NCI-H128 (cell line): ENCODE data around the gene FASTK.

Experiments used
- DNase-seq: peaks from one replicate; lab custom pipeline; 2025; ENCODE audit not compliant: unreplicated experiment; lab: John Stamatoyannopoulos, UW

The FASTK gene

GRCh38 chr7:151068069-151068773 is 12.4 kb downstream of the FASTK start:
- no peak for DNase-seq

- no peak for DNase-seq
Measured at GRCh38 chr7:151066273-151066974, 14.2 kb downstream of the FASTK start.

GRCh38 chr7:151065516-151065915 is 15.1 kb downstream of the FASTK start:
- no peak for DNase-seq

GRCh38 chr7:151064993-151065392 is 15.6 kb downstream of the FASTK start:
- no peak for DNase-seq

GRCh38 chr7:151064454-151064853 is 16.2 kb downstream of the FASTK start:
- DNase-seq, result no peak

GRCh38 chr7:151063212-151063561 is 17.4 kb downstream of the FASTK start:
- no peak for DNase-seq

GRCh38 chr7:151062399-151063211 is 18.0 kb downstream of the FASTK start:
- DNase-seq, result no peak

GRCh38 chr7:151062111-151062398 is 18.6 kb downstream of the FASTK start:
- DNase-seq, result no peak

- no peak for DNase-seq
Measured at GRCh38 chr7:151061213-151062110, 19.1 kb downstream of the FASTK start.

GRCh38 chr7:151060416-151061212 is 20.0 kb downstream of the FASTK start:
- no peak for DNase-seq

GRCh38 chr7:151060113-151060415 is 20.5 kb downstream of the FASTK start:
- no peak for DNase-seq

- DNase-seq, result peak; percentile 27
Measured at GRCh38 chr7:151059367-151060112, 21.1 kb downstream of the FASTK start, which contains the start of gene SLC4A2. TSS of gene SLC4A2 (plus strand) at chr7:151059589. CDS start at chr7:151061988, 2,399 bp downstream.

- no peak for DNase-seq
Measured at GRCh38 chr7:151058781-151059366, 21.7 kb downstream of the FASTK start.

GRCh38 chr7:151057989-151058780 is 22.4 kb downstream of the FASTK start:
- DNase-seq, result peak; percentile 98

- no peak for DNase-seq
Measured at GRCh38 chr7:151057506-151057988, 23.1 kb downstream of the FASTK start, which contains the start of gene CDK5. TSS of gene CDK5 (minus strand) at chr7:151057897. CDS start at chr7:151057848, 49 bp downstream.

- DNase-seq, result no peak
Measured at GRCh38 chr7:151056666-151057505, 23.7 kb downstream of the FASTK start.

- DNase-seq, result no peak
Measured at GRCh38 chr7:151056283-151056665, 24.3 kb downstream of the FASTK start.
